Stimulated activated naive CD8-positive, alpha-beta T cell treated with anti-CD3 and anti-CD28 coated beads, Interleukin-15, Interleukin-2, amounts not matched to agents 100 ng/mL and 50 ng/mL, for 24 hours (primary cell): ENCODE data around the gene CABCOCO1.
A peak's percentile ranks its signal among the peaks of the same experiment; 100 is the strongest.
"Not testable (repeated sequence)": the region's sequence is repeated elsewhere in the genome, so short reads cannot be mapped to it uniquely, and the experiment has no call there.

ENCODE experiments used
- H3K27ac Mint-ChIP-seq: one replicate; pipeline ENCODE4 v1.8.0; 2021; ENCODE audit warnings: mild to moderate bottlenecking, mixed read lengths
- H3K27me3 Mint-ChIP-seq: one replicate; pipeline ENCODE4 v1.8.0; 2021; ENCODE audit warnings: mixed read lengths
- H3K36me3 Mint-ChIP-seq: one replicate; pipeline ENCODE4 v1.8.0; 2021; ENCODE audit warnings: low read depth, mixed read lengths
- H3K4me1 Mint-ChIP-seq: one replicate; pipeline ENCODE4 v1.8.0; 2021; ENCODE audit warnings: low read depth, mixed read lengths
- H3K4me3 Mint-ChIP-seq: one replicate; pipeline ENCODE4 v1.8.0; 2021; ENCODE audit warnings: mild to moderate bottlenecking, mixed read lengths
- H3K9me3 Mint-ChIP-seq: one replicate; pipeline ENCODE4 v1.8.0; 2021; ENCODE audit warnings: mixed read lengths

CABCOCO1 gene

GRCh38 chr10:61721431-61721830 is 58.7 kb downstream of the CABCOCO1 start:
- Mint-ChIP-seq H3K27ac (no peak overlapping the region), H3K4me3 (no peak overlapping the region), H3K36me3 (no peaks in the 10 kb centered on the region), H3K9me3 (no peaks in the 10 kb centered on the region), H3K27me3 (peaks cover 11% of the 10 kb centered on the region), H3K4me1 (no peaks in the 10 kb centered on the region)

GRCh38 chr10:61725221-61725620 is 62.5 kb downstream of the CABCOCO1 start:
- peaks cover 18% of the 10 kb centered on the region for H3K27me3 Mint-ChIP-seq
- H3K27ac Mint-ChIP-seq, H3K4me1 Mint-ChIP-seq, H3K4me3 Mint-ChIP-seq, H3K36me3 Mint-ChIP-seq, H3K9me3 Mint-ChIP-seq: not testable (repeated sequence)

DNA sequence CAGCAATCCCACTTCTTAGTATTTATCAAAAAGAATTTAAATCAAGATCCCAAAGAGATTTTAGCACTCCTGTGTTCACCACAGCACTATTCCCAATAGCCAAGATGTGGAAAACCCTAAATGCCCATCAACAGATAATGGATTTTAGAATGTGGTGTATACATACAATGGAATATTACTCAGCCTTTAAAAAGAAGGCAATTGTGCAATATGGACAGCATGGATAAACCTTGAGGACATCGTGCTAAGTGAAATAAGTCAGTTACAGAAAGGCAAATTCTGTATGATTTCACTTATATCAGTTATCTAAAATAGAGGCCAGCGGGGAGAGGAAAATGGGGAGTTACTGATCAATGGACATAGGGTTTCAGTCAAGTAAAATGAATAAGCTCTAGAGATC is 66.9 kb downstream of the CABCOCO1 start:
- Mint-ChIP-seq H3K4me1 (no peaks in the 10 kb centered on the region), H3K27ac (no peak overlapping the region), H3K9me3 (no peaks in the 10 kb centered on the region), H3K27me3 (peaks cover 22% of the 10 kb centered on the region), H3K36me3 (no peaks in the 10 kb centered on the region), H3K4me3 (no peak overlapping the region)

DNA sequence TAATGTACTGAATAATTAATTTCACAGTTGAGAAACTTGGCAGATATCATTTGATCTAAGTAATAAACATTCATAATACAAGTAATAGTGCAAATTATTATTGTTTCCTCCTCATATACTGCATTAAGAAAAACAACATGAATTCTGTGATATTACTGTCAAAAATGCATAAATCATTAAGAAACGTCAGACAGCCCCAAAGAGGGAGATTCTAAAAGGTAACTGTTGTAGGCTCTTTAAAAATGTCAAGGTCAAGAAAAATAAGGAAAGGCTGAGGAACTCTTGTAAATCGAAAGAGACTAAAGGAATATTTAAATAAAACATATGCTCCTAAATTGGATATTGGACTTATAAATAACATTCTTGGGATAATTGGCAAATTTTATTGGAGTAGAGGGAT is 67.9 kb downstream of the CABCOCO1 start:
- Mint-ChIP-seq H3K36me3 (no peaks in the 10 kb centered on the region), H3K27ac (no peak overlapping the region), H3K27me3 (peaks cover 24% of the 10 kb centered on the region), H3K4me3 (no peak overlapping the region), H3K9me3 (no peaks in the 10 kb centered on the region), H3K4me1 (no peaks in the 10 kb centered on the region)

GRCh38 chr10:61731638-61732037 is 68.9 kb downstream of the CABCOCO1 start:
- no peaks in the 10 kb centered on the region for H3K36me3 Mint-ChIP-seq
- no peak overlapping the region for H3K4me3 Mint-ChIP-seq
- no peaks in the 10 kb centered on the region for H3K9me3 Mint-ChIP-seq
- no peaks in the 10 kb centered on the region for H3K4me1 Mint-ChIP-seq
- no peak overlapping the region for H3K27ac Mint-ChIP-seq
- H3K27me3 Mint-ChIP-seq, result peaks cover 34% of the 10 kb centered on the region

- H3K36me3 Mint-ChIP-seq, result no peaks in the 10 kb centered on the region
- no peaks in the 10 kb centered on the region for H3K9me3 Mint-ChIP-seq
- no peak overlapping the region for H3K27ac Mint-ChIP-seq
- H3K27me3 Mint-ChIP-seq, result peaks cover 37% of the 10 kb centered on the region
- H3K4me1 Mint-ChIP-seq, result no peaks in the 10 kb centered on the region
- H3K4me3 Mint-ChIP-seq, result no peak overlapping the region
Observed at GRCh38 chr10:61732629-61733278, 70.0 kb downstream of the CABCOCO1 start.

- Mint-ChIP-seq H3K4me3 (no peak overlapping the region), H3K36me3 (no peaks in the 10 kb centered on the region), H3K4me1 (no peaks in the 10 kb centered on the region), H3K9me3 (no peaks in the 10 kb centered on the region), H3K27me3 (peaks cover 37% of the 10 kb centered on the region), H3K27ac (no peak overlapping the region)
Observed at GRCh38 chr10:61733358-61733940, 70.7 kb downstream of the CABCOCO1 start.

GRCh38 chr10:61735882-61736281 is 73.2 kb downstream of the CABCOCO1 start:
- Mint-ChIP-seq H3K36me3 (no peaks in the 10 kb centered on the region), H3K27me3 (peaks cover 33% of the 10 kb centered on the region), H3K27ac (no peak overlapping the region), H3K9me3 (no peaks in the 10 kb centered on the region), H3K4me1 (no peaks in the 10 kb centered on the region), H3K4me3 (no peak overlapping the region)

DNA sequence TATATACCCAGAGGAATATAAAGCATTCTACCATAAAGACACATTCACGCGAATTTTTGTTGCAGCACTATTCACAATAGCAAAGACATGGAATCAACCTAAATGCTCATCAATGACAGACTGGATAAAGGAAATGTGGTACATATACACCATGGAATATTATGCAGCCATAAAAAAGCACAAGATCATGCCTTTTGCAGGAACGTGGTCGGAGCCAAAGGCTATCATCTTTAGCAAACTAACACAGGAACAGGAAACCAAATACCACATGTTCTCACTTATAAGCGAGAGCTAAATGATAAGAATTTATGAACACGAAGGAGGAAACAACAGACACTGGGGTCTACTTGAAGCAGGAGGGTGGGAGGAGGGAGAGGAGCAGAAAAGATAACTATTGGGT is 74.7 kb downstream of the CABCOCO1 start:
- not testable (repeated sequence) for H3K4me1 Mint-ChIP-seq, H3K9me3 Mint-ChIP-seq, H3K36me3 Mint-ChIP-seq, H3K4me3 Mint-ChIP-seq, H3K27ac Mint-ChIP-seq
- H3K27me3 Mint-ChIP-seq, result peaks cover 31% of the 10 kb centered on the region

DNA sequence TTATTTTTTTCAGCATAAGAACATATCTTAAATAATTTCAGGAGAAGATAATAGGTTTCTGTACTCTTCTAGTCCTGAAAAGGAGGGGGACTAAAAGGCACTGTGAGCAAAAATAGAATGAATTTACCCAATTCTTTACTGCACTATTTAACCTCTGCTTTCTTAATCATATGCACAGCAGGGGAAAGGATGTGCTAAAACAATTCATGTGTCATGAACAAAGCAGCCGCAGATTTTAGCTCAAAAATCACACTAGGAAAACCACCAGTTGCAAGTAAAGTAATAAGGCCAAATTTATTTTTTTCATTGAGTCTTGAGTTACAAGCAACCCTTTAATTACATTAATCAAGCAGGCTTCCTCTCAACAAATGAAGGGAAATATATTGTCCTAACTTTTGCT is 80.1 kb downstream of the CABCOCO1 start:
- H3K4me1 Mint-ChIP-seq, result no peaks in the 10 kb centered on the region
- no peaks in the 10 kb centered on the region for H3K36me3 Mint-ChIP-seq
- no peak overlapping the region for H3K4me3 Mint-ChIP-seq
- H3K27ac Mint-ChIP-seq, result no peak overlapping the region
- H3K9me3 Mint-ChIP-seq, result peaks cover 14% of the 10 kb centered on the region
- peaks cover 12% of the 10 kb centered on the region for H3K27me3 Mint-ChIP-seq

DNA sequence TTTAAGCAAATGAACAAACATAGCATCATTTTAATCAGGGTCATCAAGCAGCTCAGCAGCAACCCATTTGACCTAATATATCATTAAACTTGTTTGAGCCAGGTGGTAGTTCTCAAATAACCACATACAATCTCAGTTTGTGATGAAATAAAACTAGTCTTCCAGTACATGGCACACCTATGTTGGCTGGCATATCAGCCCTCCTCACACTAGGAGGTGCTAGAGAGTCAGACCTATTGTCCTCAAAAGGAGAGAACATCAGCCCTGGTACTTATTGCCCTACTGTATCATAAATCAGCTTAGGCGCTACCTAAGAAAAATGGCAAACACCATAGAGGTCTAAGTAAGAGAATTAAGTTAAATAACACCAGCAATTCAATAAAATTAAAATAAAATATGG is 81.7 kb downstream of the CABCOCO1 start:
- Mint-ChIP-seq H3K9me3 (peaks cover 14% of the 10 kb centered on the region), H3K36me3 (no peaks in the 10 kb centered on the region), H3K4me1 (no peaks in the 10 kb centered on the region), H3K4me3 (no peak overlapping the region), H3K27me3 (peaks cover 8% of the 10 kb centered on the region), H3K27ac (no peak overlapping the region)

DNA sequence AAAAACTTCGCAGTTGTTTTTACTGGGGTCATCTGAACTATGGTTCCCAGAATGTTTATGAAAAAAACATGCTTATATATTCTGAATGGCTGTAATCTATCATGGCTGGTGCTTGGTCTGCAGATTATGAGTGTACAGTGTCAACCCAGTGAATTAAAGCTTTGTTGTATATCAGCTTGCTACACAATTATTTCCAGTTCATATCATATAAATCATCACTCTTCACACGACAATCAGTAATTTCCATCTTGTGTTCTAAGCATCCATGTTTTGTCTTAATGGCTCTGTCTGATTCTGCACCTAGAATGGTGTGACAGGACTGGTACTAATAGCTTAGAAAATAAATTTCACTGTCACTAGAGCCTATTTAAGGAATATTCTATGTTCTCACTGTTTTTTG is 83.6 kb downstream of the CABCOCO1 start:
- peaks cover 8% of the 10 kb centered on the region for H3K4me1 Mint-ChIP-seq
- peaks cover 14% of the 10 kb centered on the region for H3K9me3 Mint-ChIP-seq
- no peak overlapping the region for H3K4me3 Mint-ChIP-seq
- H3K27ac Mint-ChIP-seq, result no peak overlapping the region
- peaks cover 3% of the 10 kb centered on the region for H3K27me3 Mint-ChIP-seq
- H3K36me3 Mint-ChIP-seq, result no peaks in the 10 kb centered on the region

- Mint-ChIP-seq H3K9me3 (peaks cover 14% of the 10 kb centered on the region), H3K27ac (no peak overlapping the region), H3K4me3 (no peak overlapping the region), H3K4me1 (peaks cover 17% of the 10 kb centered on the region), H3K27me3 (peaks cover 3% of the 10 kb centered on the region), H3K36me3 (no peaks in the 10 kb centered on the region)
Observed at GRCh38 chr10:61747307-61747706, 84.6 kb downstream of the CABCOCO1 start.

DNA sequence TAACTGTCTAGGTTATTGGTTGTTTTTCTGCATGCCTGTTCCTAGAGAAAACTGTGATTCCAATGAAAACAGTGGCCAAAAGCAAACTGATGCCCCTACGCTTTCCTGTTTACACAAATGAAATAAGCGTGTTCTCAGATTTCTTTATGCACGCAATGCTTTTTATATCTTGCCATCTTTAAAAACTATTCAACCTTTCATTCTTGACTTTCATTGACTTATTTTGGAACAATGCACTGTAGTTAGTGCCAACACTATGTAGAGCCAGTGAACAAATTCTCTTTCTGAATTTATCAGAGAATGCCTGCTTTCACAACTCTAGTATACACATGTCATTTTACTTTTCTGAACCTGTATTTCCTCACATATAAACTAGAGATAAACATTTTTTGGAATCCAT is 86.6 kb downstream of the CABCOCO1 start:
- H3K27ac Mint-ChIP-seq, result no peak overlapping the region
- H3K9me3 Mint-ChIP-seq, result peaks cover 7% of the 10 kb centered on the region
- H3K4me1 Mint-ChIP-seq, result peaks cover 29% of the 10 kb centered on the region
- H3K36me3 Mint-ChIP-seq, result no peaks in the 10 kb centered on the region
- no peak overlapping the region for H3K4me3 Mint-ChIP-seq
- no peaks in the 10 kb centered on the region for H3K27me3 Mint-ChIP-seq

- Mint-ChIP-seq H3K27me3 (no peaks in the 10 kb centered on the region), H3K9me3 (no peaks in the 10 kb centered on the region), H3K27ac (no peak overlapping the region), H3K4me3 (peak overlapping the region; percentile 28), H3K4me1 (peaks cover 38% of the 10 kb centered on the region), H3K36me3 (no peaks in the 10 kb centered on the region)
Observed at GRCh38 chr10:61750943-61751471, 88.3 kb downstream of the CABCOCO1 start.

DNA sequence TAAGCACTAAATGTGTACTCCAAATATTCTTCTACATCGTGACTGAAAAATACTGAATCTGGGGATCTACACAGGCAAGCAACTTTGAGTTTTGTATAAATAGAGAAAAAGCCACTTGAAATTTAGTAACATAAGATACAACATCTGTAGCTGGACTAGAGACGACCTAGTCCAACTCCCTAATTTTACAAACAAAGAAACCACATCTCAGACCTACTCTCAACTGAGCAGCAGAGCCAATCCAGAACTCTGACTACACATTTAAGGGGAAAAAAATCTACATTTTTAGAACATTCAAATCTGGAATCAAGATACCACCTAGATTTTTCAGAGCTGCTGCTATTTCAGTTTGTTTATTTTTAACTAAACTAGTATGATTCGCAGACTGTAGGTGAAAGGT is 88.9 kb downstream of the CABCOCO1 start:
- Mint-ChIP-seq H3K4me1 (peaks cover 38% of the 10 kb centered on the region), H3K27ac (peak overlapping the region; percentile 24), H3K36me3 (no peaks in the 10 kb centered on the region), H3K4me3 (no peak overlapping the region), H3K27me3 (no peaks in the 10 kb centered on the region), H3K9me3 (no peaks in the 10 kb centered on the region)
